Nephron progenitor cell (in vitro differentiated cells): ENCODE measurements around the gene BLVRA.

Source experiments
- DNase-seq: peaks from one replicate; pipeline ENCODE4 v3.0.0; 2021
- H3K27ac Mint-ChIP-seq: 2 replicates; pipeline ENCODE4 v1.8.0; 2021; ENCODE audit warnings: mild to moderate bottlenecking, moderate library complexity, mixed read lengths
- H3K27me3 Mint-ChIP-seq: 2 replicates; pipeline ENCODE4 v1.8.0; 2021; ENCODE audit warnings: mild to moderate bottlenecking, low read depth, mixed read lengths; ENCODE audit not compliant: poor library complexity
- H3K36me3 Mint-ChIP-seq: 2 replicates; pipeline ENCODE4 v1.8.0; 2021; ENCODE audit warnings: low read depth, mixed read lengths
- H3K4me1 Mint-ChIP-seq: 2 replicates; pipeline ENCODE4 v1.8.0; 2021; ENCODE audit warnings: mixed read lengths
- H3K4me3 Mint-ChIP-seq: 2 replicates; pipeline ENCODE4 v1.8.0; 2021; ENCODE audit warnings: mild to moderate bottlenecking, moderate library complexity, mixed read lengths
- H3K9me3 Mint-ChIP-seq: 2 replicates; pipeline ENCODE4 v1.8.0; 2021; ENCODE audit warnings: mild to moderate bottlenecking, moderate library complexity, mixed read lengths
- TF ChIP-seq, protein P1 (sequence below): fragments of 200-600 bp; sonication (generic); IDR thresholded peaks from 2 replicates; pipeline ENCODE4 v1.5.0; 2021; ENCODE audit warnings: antibody characterized with exemption

BLVRA gene

GRCh38 chr7:43735403-43735801, 23.1 kb upstream of the BLVRA start:
- H3K4me1 Mint-ChIP-seq, result peaks cover 40% of the 10 kb centered on the region
- H3K27ac Mint-ChIP-seq, result no peak overlapping the region
- H3K4me3 Mint-ChIP-seq, result no peak overlapping the region
- DNase-seq, result no peak
- H3K27me3 Mint-ChIP-seq, result peaks cover 2% of the 10 kb centered on the region
- H3K36me3 Mint-ChIP-seq, result no peaks in the 10 kb centered on the region
- TF ChIP-seq, protein P1, sequence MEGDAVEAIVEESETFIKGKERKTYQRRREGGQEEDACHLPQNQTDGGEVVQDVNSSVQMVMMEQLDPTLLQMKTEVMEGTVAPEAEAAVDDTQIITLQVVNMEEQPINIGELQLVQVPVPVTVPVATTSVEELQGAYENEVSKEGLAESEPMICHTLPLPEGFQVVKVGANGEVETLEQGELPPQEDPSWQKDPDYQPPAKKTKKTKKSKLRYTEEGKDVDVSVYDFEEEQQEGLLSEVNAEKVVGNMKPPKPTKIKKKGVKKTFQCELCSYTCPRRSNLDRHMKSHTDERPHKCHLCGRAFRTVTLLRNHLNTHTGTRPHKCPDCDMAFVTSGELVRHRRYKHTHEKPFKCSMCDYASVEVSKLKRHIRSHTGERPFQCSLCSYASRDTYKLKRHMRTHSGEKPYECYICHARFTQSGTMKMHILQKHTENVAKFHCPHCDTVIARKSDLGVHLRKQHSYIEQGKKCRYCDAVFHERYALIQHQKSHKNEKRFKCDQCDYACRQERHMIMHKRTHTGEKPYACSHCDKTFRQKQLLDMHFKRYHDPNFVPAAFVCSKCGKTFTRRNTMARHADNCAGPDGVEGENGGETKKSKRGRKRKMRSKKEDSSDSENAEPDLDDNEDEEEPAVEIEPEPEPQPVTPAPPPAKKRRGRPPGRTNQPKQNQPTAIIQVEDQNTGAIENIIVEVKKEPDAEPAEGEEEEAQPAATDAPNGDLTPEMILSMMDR, result no peak
- H3K9me3 Mint-ChIP-seq, result no peaks in the 10 kb centered on the region

DNA sequence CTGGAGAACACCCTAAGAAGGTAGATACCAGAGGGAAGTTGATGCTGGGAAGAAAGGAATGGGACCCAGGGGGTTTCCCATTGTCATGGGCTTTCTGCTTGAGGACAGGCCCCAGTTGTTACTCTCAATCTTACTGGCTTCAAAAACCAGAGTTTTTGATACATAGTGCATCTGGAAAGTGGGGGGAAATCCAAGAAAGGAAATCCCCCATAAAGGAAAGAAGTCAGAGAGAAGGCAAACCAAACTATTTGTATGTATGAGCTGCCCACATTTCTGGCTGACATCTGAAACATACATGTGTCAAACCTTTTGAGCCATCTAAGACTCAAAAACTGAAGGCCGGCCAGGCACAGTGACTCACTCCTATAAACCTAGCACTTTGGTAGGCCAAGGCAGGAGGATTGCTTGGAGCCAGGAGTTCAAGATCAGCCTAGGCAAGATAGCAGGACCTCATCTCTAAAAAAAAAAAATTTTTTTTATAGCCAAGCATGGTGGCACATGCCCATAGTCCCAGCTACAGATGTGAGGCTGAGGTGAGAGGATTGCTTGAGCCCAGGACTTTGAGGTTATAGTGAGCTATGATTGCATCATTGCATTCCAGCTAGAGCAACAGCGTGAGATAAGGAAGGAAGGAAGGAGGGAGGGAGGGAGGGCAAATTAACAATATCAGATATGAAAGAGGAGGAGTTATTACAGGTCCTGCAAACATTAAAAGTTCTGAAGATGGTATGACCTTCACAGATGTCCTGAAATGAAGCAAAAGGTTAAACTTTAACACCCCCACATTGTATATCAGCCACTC, 22.5 kb upstream of the BLVRA start:
- H3K27me3 Mint-ChIP-seq, result peaks cover 2% of the 10 kb centered on the region
- TF ChIP-seq, protein P1, result no peak
- no peaks in the 10 kb centered on the region for H3K9me3 Mint-ChIP-seq
- peaks cover 35% of the 10 kb centered on the region for H3K4me1 Mint-ChIP-seq
- H3K4me3 Mint-ChIP-seq, result no peak overlapping the region
- no peak overlapping the region for H3K27ac Mint-ChIP-seq
- no peaks in the 10 kb centered on the region for H3K36me3 Mint-ChIP-seq
- DNase-seq, result no peak

GRCh38 chr7:43737467-43738127, 20.9 kb upstream of the BLVRA start:
- Mint-ChIP-seq H3K4me1 (peaks cover 20% of the 10 kb centered on the region), H3K9me3 (no peaks in the 10 kb centered on the region), H3K27ac (no peak overlapping the region), H3K4me3 (no peak overlapping the region), H3K27me3 (peaks cover 2% of the 10 kb centered on the region), H3K36me3 (no peaks in the 10 kb centered on the region)
- TF ChIP-seq, protein P1, result no peak
- DNase-seq, result no peak

GRCh38 chr7:43742692-43743091, 15.8 kb upstream of the BLVRA start:
- Mint-ChIP-seq H3K27me3 (peaks cover 2% of the 10 kb centered on the region), H3K27ac (no peak overlapping the region), H3K4me1 (no peaks in the 10 kb centered on the region)

GRCh38 chr7:43747328-43748105, 11.0 kb upstream of the BLVRA start:
- TF ChIP-seq, protein P1, result no peak
- no peaks in the 10 kb centered on the region for H3K9me3 Mint-ChIP-seq
- H3K27me3 Mint-ChIP-seq, result no peaks in the 10 kb centered on the region
- no peak overlapping the region for H3K4me3 Mint-ChIP-seq
- peaks cover 7% of the 10 kb centered on the region for H3K4me1 Mint-ChIP-seq
- no peaks in the 10 kb centered on the region for H3K36me3 Mint-ChIP-seq
- no peak for DNase-seq
- no peak overlapping the region for H3K27ac Mint-ChIP-seq

More at GRCh38 chr7:43742692-43743091, 15.8 kb upstream of the BLVRA start:
- Mint-ChIP-seq H3K9me3 (no peaks in the 10 kb centered on the region), H3K36me3 (no peaks in the 10 kb centered on the region), H3K4me3 (no peak overlapping the region)
- no peak for DNase-seq
- TF ChIP-seq, protein P1, result no peak
